ENCODE results near the gene GALNT2. TPM values are rescaled to one million over a fixed set of nuclear protein-coding genes. Genes with fewer than 3 reads are reported as not detected.

Gene GALNT2
- total RNA-seq (10 to 100 TPM; 49.4 to 88.7 (median 79.6) TPM), polyA plus RNA-seq (10 to 100 TPM; 43.7 to 77.0 (median 63.8) TPM)
- long read RNA-seq, donor 1, full-length matches to known transcripts: 36 of 75 reads
- long read RNA-seq, donor 1, partial matches to known transcripts: 5 of 75 reads
- long read RNA-seq, donor 1, other reads (novel, unspliced or antisense): 34 of 75 reads
- long read RNA-seq, donor 2, full-length matches to known transcripts: 84 of 156 reads
- long read RNA-seq, donor 2, partial matches to known transcripts: 9 of 156 reads
- long read RNA-seq, donor 2, other reads (novel, unspliced or antisense): 63 of 156 reads

GRCh38 chr1:230066466-230067404, at the start of gene GALNT2:
Gene GALNT2, plus strand, starts transcription at chr1:230067238. Its CDS starts 43 bp downstream, at chr1:230067281.
- no peaks in the 10 kb centered on the region for H3K27me3 ChIP-seq (ENCODE audit: insufficient read depth in 3 of 3, low read length in 2 of 3)
- intact Hi-C loops (cut with DNase I): loop anchor here (2.0 to 10.0 kb wide), 7 partner anchors 151 to 412 kb away; no protein-coding TSS in a partner anchor
- peak; percentile 91 to 94 for DNase-seq
- WGBS, 3 donors: 0 to 1% (median 1%) methylated on average over 18 to 104 of the region's 104 CpGs
- no peak for TF ChIP-seq CTCF (IDR thresholded peaks at IDR 0.05)
- peak within 1 kb of the TSS; percentile 89 for H3K27ac ChIP-seq
- no peaks in the 10 kb centered on the region for H3K9me3 ChIP-seq
- H3K4me1 ChIP-seq: peaks cover 37% of the 10 kb centered on the region
- peak within 1 kb of the TSS; percentile 95 for H3K4me3 ChIP-seq
- peak; percentile 81 to 89 (median 86) for ATAC-seq
- H3K36me3 ChIP-seq (ENCODE audit: insufficient read depth in 1 of 2, low read depth in 1 of 2): no peaks in the 10 kb centered on the region

GRCh38 chr1:230020451-230020850, 46.6 kb upstream of the GALNT2 start:
- WGBS, 3 donors: 94 to 95% (median 95%) methylated on average over 3 of the region's 3 CpGs
- H3K4me3 ChIP-seq: no peak overlapping the region
- no peak overlapping the region for H3K27ac ChIP-seq
- no peaks in the 10 kb centered on the region for H3K36me3 ChIP-seq (ENCODE audit: insufficient read depth in 1 of 2, low read depth in 1 of 2)
- no peaks in the 10 kb centered on the region for H3K27me3 ChIP-seq (ENCODE audit: insufficient read depth in 3 of 3, low read length in 2 of 3)
- DNase-seq (no peak), ATAC-seq (no peak)
- intact Hi-C loops (cut with DNase I): no loop called here
- no peaks in the 10 kb centered on the region for H3K4me1 ChIP-seq
- peaks cover 3% of the 10 kb centered on the region for H3K9me3 ChIP-seq
- no peak for TF ChIP-seq CTCF (IDR thresholded peaks at IDR 0.05)

GRCh38 chr1:230022666-230023380, 44.2 kb upstream of the GALNT2 start:
- Histone ChIP-seq H3K36me3 (ENCODE audit: insufficient read depth in 1 of 2, low read depth in 1 of 2) (no peaks in the 10 kb centered on the region), H3K27ac (no peak overlapping the region), H3K4me1 (no peaks in the 10 kb centered on the region), H3K9me3 (peaks cover 11% of the 10 kb centered on the region), H3K4me3 (no peak overlapping the region), H3K27me3 (ENCODE audit: insufficient read depth in 3 of 3, low read length in 2 of 3) (no peaks in the 10 kb centered on the region)
- no peak for ATAC-seq
- no peak for DNase-seq
- TF ChIP-seq CTCF (IDR thresholded peaks at IDR 0.05): no peak
- 69 to 83% (median 81%) methylated on average over 6 of the region's 6 CpGs for WGBS, 3 donors
- intact Hi-C loops (cut with DNase I): no loop called here

GRCh38 chr1:230025686-230026085, 41.4 kb upstream of the GALNT2 start:
- Histone ChIP-seq H3K9me3 (peaks cover 11% of the 10 kb centered on the region), H3K36me3 (ENCODE audit: insufficient read depth in 1 of 2, low read depth in 1 of 2) (no peaks in the 10 kb centered on the region), H3K27ac (no peak overlapping the region), H3K27me3 (ENCODE audit: insufficient read depth in 3 of 3, low read length in 2 of 3) (no peaks in the 10 kb centered on the region), H3K4me1 (no peaks in the 10 kb centered on the region), H3K4me3 (no peak overlapping the region)
- TF ChIP-seq CTCF (IDR thresholded peaks at IDR 0.05): no peak
- intact Hi-C loops (cut with DNase I): no loop called here
- 82 to 85% (median 83%) methylated on average over 3 of the region's 3 CpGs for WGBS, 3 donors
- ATAC-seq: no peak
- DNase-seq: no peak

Data from psoas muscle (tissue), 8 donors.